Measurements from ENCODE around the gene SPHK2. TPM values are rescaled to one million over a fixed set of nuclear protein-coding genes. Genes with fewer than 3 reads are reported as not detected.

The SPHK2 gene
- total RNA-seq, 2 experiments from 2014 or later = 18.2 to 33.3 TPM

DNA sequence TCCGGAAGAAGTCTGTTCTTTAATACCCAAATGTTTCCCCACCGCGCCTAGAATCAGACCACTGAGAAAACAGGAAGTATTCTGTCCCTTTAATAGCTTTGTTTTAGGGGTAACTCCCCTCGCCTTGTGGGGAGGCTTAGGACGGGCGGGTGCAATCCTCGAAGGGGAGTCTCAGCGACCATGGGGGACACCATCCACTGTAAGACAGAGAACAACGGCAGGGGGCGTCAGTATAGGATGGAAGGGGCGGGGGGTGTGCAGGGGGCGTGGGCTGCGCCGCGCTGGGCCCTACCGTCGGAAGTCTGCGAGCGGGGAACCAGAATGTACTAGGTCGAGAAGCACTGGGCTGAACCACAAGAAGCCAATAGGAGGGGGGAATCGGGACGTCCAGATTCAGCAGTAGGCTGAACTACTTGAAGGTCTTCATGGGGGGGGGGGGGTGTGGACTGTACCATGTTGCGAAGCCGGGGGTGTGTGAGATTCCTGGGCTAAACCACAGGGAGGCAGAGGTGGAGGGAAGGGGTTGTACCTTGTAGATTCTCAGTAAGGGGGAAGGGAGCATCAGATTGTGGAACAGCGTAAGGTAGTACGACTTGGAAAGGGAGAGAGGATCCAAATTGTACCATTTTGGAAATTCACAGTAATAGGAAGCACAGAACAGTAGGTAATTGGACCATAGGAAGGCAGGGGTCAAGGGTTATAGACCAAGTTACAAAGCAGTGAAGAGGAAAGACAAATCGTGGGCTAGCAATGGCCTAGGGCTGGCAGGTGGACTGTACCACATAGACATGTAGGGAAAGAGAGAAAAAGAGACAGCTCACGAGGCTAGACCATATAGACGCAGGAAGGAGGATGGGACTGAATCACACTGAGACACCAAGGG lies 18.9 kb downstream of the SPHK2 start:
- ChIA-PET CTCF (ENCODE audit: unreplicated experiment) (no interaction called here), POLR2A (no interaction called here)
- Histone ChIP-seq H2AFZ (ENCODE audit: low read length) (peak overlapping the region; percentile 79), H3K36me3 (ENCODE audit: insufficient read depth, low read length) (no peaks in the 10 kb centered on the region), H3K27ac (ENCODE audit: low read depth, low read length, poor library complexity, severe bottlenecking) (peak overlapping the region; percentile 94), H3K9me3 (ENCODE audit: low read length) (no peaks in the 10 kb centered on the region), H3K79me2 (ENCODE audit: insufficient read depth, low read depth, low read length) (no peaks in the 10 kb centered on the region; the same call in 1 of the 2 replicates), H3K9me2 (ENCODE audit: insufficient read depth, low read length) (no peaks in the 10 kb centered on the region), H3K4me1 (ENCODE audit: insufficient read depth, low read length, poor library complexity, severe bottlenecking) (peaks cover 38% of the 10 kb centered on the region), H3K4me2 (ENCODE audit: low read length) (peak overlapping the region; percentile 83), H3K4me3 (ENCODE audit: low read depth, low read length, poor library complexity, severe bottlenecking) (peak overlapping the region; percentile 68), H4K20me1 (ENCODE audit: insufficient read depth, low read length) (no peaks in the 10 kb centered on the region)
- BruUV-seq (replicated peaks) = no TSS peak
- peak; percentile 97 for DNase-seq (ENCODE audit: low spot score)
- TF ChIP-seq CTCF (conservative IDR thresholded peaks at IDR 0.05; ENCODE audit: low read length) (peak; percentile 61), EZH2phosphoT487 (IDR thresholded peaks at IDR 0.05; ENCODE audit: borderline replicate concordance, low read depth, low read length) (no peak)
- intact Hi-C loops (cut with micrococcal nuclease; ENCODE audit: unreplicated experiment) = loop anchor here (1.0 to 10.0 kb wide), 3 partner anchors 19 to 1039 kb away; partner anchors contain the start of genes PRMT1, RPL18, RPS11 and SPHK2

DNA sequence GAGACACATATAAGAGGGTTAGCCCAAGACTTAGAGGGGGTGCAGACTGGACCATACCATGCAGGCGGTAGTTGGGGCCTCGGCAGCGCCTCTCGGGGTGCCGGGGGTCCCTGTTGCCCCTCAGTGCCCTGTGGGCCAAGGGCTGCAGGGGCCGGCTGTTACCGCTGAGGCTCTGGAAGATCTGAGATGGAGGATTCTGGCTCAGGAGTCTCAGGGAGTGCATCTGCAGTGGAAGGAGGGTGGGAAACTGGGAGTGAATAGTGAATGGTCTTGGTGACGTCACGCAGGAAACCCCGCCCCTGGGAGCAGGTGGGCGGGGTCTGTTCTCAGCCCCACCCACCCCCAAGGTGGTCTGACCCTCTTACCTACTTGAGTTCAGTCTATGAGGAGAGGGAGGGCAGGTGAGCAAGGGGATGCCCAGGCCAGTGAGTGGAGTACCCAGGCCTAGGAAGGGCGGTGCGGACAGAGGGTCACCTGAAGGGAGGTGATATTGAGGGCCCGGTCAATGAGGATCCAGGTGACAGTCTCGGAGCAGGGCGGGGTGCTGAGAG lies 19.6 kb downstream of the SPHK2 start:
- Histone ChIP-seq H3K27ac (ENCODE audit: low read depth, low read length, poor library complexity, severe bottlenecking) (peak overlapping the region; percentile 94), H3K4me3 (ENCODE audit: low read depth, low read length, poor library complexity, severe bottlenecking) (peak overlapping the region; percentile 68), H3K4me1 (ENCODE audit: insufficient read depth, low read length, poor library complexity, severe bottlenecking) (peaks cover 31% of the 10 kb centered on the region), H3K79me2 (ENCODE audit: insufficient read depth, low read depth, low read length) (no peaks in the 10 kb centered on the region; the same call in 1 of the 2 replicates), H2AFZ (ENCODE audit: low read length) (peak overlapping the region; percentile 79), H4K20me1 (ENCODE audit: insufficient read depth, low read length) (no peaks in the 10 kb centered on the region), H3K36me3 (ENCODE audit: insufficient read depth, low read length) (no peaks in the 10 kb centered on the region), H3K4me2 (ENCODE audit: low read length) (peak overlapping the region; percentile 83), H3K9me3 (ENCODE audit: low read length) (no peaks in the 10 kb centered on the region), H3K9me2 (ENCODE audit: insufficient read depth, low read length) (no peaks in the 10 kb centered on the region)
- intact Hi-C loops (cut with micrococcal nuclease; ENCODE audit: unreplicated experiment) = loop anchor here (5.0 to 10.0 kb wide), 2 partner anchors 856 to 1038 kb away; partner anchors contain the start of genes PRMT1 and RPS11
- no peak for TF ChIP-seq CTCF (conservative IDR thresholded peaks at IDR 0.05; ENCODE audit: low read length)
- no peak for TF ChIP-seq EZH2phosphoT487 (IDR thresholded peaks at IDR 0.05; ENCODE audit: borderline replicate concordance, low read depth, low read length)
- POLR2A ChIA-PET = no interaction called here
- CTCF ChIA-PET (ENCODE audit: unreplicated experiment) = no interaction called here
- DNase-seq (ENCODE audit: low spot score) = peak; percentile 45
- BruUV-seq (replicated peaks) = no TSS peak

All from OCI-LY7 (cell line).